Measurements from ENCODE around the gene LRIG1.

The LRIG1 gene

DNA sequence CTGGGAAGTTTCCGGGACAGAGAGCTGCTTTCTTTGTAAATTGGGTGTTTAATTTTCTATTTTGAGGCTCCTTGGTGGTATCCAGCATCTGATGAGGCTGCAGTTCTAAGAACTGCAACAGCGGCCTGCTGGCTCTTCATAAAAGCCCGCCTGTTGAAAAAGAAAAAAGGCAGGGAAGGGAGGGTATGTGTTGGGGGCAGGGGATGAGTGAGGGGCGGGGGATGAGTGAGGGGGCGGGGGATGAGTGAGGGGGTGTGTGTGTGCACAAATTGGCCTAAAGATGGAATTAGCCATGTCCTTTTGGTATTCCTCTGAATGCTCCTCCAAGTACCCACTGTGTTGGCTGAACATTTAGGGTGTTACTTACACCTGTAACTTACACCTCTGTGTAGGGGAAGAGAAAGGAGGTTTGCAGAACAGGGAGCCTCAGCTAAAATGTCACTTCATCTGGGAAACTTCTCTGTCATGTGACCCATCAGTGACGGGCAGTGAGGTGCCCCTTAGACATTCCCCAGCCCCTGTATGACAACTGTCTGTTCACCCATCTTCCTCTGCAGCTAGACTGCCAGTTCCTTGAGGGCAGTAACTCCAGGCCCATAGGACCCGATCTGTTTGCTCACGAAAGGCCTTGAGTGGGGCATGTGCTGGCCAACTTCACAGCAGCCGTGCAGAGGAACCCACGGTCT is 57.6 kb downstream of the LRIG1 start:
- DNase-seq (ENCODE audit: low read depth) = no peak

DNA sequence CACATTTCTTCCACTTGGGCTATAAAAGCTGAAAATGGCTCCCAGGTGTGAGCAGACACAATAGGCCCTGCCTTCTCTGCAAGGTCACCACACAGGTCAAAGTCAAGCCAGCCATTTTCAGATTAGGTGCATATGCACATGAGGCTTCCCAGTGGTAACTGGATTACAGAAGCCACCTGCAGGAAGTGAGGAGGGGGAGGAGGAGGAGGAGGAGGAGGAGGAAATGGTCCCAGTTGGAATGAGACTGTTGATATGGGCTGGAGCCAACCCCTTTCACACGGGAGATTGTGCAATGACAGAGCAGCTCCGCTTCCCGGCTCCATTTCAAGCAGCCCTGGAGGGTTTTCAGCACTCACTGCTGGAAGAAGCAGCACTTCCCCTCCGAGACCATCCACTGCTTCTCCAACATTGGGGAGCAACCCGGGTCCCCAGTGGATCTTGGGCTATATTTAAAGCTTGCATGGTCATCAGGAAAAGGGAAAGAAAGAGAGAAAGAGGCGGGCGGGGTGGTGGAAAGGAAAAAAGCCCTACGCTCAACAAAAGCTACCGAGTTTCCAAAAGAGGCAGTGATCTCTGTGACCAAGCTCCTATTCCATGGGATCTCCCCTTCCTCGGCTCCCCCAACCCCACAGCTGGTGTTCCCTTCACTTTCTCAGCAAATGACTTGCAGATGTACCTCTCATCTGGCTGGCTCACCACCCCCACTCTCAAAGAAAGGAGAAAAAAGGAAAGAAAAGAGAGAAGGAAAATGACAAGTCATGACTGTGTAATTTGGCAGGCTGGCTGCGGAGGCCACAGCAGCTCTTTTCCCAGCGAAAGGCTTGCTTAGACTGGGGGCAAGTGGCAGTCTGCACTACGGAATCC is 58.3 kb downstream of the LRIG1 start:
- no peak for DNase-seq (ENCODE audit: low read depth)

DNA sequence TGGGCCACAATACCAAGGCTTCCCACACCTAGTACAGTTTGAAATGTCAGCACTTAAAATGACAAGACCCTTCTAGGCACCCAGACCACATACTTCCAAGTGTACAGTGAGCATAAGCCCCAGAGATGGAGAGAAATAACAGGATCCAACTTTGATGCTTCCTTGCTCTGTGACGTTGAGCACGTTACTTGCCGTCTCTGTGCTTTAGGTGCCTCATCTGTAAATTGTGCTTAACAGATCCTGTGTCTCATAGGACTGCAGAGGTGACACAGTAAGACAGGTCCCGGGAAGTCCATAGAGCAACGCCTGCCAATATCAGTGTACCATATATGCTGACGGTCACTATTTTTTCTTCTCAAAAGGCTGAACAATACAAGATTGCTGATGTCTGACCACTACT is 59.1 kb downstream of the LRIG1 start:
- DNase-seq (ENCODE audit: low read depth) = no peak

DNA sequence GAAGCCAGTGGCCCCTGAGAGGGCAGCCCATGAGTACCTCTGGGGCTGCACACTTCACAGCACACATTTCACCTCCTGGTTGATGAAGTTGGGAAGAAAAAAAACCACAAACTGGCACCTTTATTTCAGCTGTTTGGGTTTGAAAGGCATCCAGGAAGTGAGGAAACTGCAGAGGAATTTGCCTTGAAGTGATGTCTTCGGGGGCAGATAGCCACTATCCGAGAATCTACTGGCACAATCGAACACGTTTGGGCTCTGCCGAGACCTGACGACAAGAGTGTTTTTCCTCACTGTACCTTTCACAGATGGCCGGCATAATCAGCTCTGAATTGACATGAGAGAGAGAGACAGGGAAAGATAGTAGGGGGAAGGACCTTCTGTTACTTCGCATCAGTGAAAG is 59.7 kb downstream of the LRIG1 start:
- DNase-seq (ENCODE audit: low read depth) = no peak

DNA sequence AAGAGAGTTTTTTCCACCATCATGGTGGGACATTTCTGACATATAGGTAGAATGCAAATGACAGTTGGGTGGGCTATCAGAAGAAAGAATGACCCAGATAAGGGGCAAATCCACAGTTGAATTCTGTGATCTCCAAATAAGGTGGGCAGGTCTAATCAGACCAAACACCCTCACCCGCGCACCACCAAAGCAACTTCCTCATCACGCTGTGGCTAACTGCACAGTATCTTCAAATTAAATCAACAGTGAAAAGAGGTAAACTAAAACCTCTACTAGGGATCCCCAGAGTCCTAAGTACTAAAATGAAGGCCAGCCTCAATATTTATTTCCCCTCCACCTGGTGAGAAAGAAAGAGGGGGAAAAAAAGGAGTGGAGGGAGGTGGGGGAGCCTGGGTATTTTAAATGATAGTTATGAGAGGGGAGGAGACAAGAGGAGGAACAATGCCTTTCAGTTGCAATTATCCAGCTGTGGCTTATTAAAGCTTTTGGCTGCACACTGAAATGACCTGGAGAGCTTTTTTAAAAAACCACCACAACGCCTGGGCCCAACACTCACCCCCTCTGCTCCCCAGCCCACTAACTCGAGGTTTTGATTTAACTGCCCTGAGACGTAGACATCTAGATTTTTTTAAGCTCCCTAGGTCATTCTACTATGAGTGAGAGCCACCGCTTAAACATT is 61.0 kb downstream of the LRIG1 start:
- DNase-seq (ENCODE audit: low read depth) = no peak

DNA sequence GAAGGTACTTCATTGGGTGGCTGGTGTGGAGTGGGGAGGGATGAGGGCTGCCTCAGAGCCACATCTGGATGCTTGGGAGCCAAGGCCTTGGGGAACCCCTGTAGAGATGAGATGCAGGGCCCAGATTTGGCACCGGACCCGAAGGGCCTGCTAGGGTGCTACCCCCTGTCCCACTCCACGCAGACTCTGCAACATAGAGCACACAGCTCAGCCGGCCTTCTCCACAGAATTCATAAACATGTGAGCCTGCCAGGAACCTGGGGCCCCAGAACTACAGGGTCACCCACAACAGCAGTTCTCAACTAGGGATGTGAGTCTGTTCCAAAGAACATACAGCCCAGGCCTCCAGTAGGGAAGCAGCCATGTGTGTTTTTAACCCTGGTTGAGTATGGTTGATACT is 62.8 kb downstream of the LRIG1 start:
- DNase-seq (ENCODE audit: low read depth) = no peak

DNA sequence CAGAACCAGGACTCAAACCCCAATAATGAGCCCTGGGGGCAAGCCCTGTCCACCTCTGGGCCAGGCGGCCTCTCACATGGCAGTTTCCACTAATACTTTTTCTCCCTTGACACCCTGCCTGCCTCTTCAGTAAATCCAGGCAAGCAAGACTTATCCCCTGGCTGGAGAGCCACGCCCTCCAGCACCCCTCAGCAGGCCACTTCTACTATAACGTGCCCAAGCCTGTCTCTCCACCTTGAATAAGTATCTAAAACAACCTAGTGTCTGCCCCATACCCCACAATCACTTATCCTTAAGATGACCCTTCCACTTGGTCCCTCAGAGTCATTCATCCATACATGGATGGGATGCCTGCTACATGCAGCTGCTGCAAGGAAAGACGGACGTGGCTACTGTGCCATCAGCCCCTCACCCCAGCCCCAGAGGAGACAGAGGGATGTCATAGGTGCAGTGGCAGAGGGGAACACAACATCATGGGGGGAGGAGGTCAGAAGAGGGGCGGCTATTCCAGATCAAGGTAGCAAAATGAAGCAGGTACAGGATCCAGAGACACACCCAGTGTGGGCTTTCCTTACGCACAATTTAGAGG is 63.4 kb downstream of the LRIG1 start:
- no peak for DNase-seq (ENCODE audit: low read depth)

DNA sequence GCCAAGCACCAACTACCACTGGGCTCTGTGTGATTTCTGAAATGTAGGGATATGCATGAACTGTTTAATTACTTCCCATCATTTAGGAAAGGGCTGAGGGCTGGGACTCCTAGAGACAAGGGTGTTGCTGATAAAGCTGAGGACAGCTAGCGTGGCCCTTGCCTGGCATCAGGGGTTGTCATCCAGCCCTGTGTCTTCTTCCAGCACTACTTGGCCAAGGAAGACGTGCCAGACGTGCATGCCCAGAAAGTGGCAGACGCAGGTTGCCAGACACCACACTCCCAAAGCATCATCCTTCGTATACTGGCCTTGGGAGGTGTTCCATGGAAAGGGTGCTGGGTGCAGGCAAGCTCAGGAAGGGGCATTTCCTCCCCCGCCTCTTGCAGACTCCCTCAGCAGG is 64.8 kb downstream of the LRIG1 start:
- no peak for DNase-seq (ENCODE audit: low read depth)

DNA sequence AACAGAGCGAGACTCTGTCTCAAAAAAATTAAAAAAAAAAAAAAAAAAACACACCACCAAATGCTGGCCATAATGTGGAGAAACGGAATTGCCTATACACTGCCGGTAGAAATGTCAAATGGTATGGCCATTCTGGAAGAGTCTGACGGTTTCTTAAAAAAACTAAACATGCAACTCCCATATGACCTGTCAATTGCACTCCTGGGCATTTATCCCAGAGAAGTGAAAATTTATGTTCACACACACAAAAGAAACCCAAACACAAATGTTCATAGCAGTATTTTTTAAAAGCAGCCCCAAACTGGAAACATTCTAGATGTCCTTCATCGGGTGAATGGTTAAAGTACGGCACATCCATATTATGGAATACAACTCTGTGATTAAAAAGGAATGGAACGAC is 66.1 kb downstream of the LRIG1 start:
- DNase-seq (ENCODE audit: low read depth) = no peak

DNA sequence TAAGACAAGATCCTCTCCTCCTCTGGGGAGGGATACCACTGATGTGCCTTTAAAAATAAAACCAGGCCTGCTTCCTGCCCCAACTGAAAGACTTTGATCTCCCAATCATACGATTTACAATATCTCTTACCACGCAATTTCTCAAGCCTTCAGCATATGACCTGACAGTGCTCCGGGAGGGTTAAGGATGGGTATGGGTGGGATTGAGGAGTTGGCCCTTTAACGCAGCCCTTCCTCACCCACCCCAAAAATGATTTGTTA is 67.4 kb downstream of the LRIG1 start:
- DNase-seq (ENCODE audit: low read depth) = no peak

DNA sequence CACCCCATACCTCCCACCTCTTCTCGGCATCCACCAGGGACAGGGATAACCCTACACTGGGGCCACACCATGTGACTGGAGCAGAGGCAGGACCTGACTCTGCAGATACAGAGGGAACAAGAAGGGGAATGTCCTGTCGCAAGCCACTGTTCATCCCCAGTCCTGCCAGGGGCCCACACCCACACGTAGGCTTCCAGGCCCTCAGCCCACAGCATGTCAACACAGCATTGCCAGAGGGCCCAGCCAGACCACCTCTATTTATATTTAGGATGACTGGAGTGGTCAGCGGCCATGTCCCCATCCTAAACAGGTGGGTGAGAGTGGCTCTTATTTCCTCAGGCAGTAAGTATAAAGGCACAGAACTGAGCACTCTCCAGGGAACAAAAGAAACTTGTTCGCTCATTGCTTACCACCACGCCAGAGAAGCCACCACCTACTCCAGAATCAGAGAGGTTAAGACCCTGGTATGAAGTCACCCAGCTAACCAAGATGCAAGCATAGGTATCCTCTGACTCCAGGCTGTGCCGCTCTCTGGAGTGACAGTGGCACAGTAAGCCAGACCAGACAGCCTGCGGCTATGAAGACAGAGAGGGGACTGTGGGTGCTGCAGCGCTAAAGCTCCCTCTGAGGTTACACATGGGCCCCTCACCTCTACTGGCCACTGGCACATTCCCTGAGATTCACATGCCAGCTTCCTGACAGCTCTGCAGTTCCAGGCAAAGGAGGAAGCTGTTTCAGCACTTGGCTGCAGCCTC is 67.9 kb downstream of the LRIG1 start:
- DNase-seq (ENCODE audit: low read depth) = no peak

DNA sequence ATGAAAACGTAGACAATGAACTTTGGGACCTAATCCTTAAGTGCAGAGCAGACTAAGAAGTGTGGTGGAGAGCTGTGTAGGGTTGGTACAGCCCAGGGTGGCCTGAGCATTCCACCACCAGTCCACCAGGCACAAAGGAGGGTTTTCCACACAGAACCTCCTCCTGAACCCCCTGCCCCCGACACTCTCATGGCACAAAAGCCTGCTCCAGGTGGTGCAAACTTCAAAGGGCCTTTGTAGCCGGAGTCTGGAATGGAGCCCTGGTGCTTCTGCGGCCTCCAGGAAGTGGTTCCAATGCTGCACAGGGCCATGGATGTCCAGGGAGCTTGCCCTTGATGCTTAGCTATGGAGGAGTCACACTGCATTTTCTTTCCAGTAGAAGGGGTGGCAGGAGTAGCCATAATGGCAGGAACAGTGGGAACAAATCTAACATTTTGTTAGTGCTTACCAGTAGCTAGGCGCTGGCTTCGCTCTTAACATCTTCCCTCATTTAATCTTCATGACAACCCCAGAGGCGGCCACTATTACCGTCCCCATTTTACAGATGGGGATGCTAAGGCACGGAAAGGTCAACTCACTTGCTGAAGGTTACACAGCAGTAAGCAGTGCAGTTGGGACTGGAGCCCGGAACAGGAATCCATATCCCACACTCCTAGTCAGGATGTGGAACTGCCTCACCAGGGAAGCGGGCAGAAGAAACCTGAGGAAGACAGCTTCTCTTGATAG is 68.6 kb downstream of the LRIG1 start:
- DNase-seq (ENCODE audit: low read depth) = no peak

DNA sequence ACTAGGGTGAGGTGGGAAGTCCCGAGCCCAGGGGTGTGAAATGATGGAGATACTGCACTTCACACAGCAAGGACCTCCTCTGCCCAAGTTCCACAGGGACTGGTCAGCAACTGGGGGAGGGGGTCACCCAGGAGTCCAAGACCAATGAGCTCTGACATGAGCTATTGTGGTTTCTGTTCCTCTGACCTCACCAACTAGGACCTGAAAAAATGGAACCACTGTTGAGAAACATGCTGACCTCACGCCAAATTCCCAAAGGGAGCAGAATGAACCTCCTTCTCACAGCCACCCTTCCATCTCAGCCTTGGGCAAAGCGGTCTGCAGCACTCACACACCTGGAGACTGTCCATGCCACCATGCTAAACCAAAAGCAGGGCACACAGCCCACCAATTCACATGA is 69.3 kb downstream of the LRIG1 start:
- DNase-seq (ENCODE audit: low read depth) = no peak

DNA sequence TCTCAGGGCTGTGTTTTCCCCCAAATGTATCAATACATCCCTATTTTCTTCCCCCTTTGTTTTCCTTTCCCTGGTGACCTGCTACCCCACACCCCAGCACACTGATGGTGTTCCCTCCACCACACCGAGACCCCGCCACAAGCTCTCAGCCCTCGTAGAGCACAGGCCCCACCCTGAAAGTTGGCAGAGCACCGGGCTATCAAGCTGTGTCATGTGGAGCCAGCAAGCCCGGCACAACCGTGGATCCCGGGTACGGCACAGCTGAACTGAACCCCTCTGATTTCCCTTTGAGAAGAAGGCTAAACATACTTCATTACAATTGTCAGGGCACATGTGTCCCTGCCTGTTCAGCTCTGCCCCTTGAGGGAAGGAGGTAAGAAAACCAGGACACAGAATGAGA is 69.9 kb downstream of the LRIG1 start:
- DNase-seq (ENCODE audit: low read depth) = no peak

DNA sequence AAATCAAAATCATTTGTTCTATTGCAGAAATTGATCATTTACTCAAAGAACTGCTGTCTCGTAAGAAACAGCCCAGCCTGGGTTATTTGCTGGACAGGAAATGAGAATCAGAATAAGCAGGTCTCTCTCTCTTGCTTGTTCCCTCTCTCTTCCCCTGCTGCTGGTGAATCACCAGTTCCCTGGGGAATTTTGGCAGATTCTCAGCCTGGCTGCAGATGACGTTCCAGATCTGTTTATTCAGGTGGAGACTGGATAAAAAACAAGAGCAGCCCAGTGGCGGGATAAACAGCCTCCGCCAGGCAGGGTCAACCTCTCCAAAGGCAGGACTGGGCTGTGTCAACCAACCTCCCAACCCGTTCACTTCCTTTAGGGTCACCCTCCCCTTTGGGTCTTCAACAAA is 72.1 kb downstream of the LRIG1 start:
- no peak for DNase-seq (ENCODE audit: low read depth)

DNA sequence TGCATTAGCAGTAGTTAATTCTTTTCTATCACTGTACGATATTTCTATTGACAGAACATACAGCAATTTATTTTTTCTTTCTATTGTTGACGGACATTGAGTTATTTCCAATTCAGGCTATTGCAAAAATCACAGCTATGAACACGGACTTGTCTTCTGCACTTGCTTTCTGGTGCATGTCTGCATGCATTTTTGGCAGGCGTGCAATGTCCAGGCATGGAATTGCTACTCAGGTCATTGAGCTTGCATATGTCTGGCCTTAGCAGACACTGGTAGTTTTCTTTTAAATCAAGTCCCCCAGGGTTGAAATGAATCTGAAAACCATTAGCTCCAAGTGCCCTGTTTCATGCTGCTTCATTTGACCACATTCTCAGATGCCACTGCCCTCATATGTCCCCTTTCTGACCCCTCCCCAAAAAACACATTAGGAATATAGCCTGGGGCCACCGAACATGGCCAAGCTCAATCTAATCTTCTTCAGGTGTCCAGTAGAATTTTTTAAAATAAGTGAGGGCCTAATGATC is 72.8 kb downstream of the LRIG1 start:
- DNase-seq (ENCODE audit: low read depth) = no peak

DNA sequence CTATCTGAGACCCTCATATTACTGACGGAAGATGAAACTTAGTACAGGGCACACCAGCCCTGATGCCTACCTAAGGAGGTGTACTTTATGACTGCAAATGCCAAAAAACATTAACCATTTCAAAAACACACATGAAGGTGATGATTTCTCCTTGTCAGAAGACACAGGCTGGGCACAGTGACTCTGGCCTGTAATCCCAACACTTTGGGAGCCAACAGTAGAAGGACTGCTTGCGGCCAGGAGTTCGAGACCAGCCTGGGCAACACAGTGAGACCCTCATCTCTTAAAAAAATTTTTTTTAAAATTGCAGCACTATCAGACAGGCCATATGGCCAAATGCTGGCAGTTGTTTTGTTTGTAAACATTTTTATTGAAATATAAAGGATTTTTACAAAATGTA is 73.5 kb downstream of the LRIG1 start:
- DNase-seq (ENCODE audit: low read depth) = no peak

DNA sequence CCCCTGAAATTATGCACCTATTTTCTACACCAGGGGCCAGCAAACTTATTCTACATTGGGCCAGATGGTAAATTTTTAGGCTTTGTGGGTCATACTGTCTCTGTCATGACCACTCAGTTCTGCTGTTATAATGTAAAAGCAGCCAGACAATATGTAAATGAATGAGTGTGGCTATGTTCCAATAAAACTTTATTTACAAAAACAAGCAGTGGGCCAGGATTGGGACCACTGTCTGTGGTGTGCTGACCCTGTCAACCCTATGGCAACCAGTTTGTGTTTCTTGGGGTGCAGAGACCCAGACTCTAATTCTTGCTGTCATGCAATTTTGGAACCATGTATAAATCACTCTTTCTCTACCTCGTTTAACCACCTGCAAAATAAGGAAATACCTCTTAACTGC is 74.7 kb downstream of the LRIG1 start:
- no peak for DNase-seq (ENCODE audit: low read depth)

DNA sequence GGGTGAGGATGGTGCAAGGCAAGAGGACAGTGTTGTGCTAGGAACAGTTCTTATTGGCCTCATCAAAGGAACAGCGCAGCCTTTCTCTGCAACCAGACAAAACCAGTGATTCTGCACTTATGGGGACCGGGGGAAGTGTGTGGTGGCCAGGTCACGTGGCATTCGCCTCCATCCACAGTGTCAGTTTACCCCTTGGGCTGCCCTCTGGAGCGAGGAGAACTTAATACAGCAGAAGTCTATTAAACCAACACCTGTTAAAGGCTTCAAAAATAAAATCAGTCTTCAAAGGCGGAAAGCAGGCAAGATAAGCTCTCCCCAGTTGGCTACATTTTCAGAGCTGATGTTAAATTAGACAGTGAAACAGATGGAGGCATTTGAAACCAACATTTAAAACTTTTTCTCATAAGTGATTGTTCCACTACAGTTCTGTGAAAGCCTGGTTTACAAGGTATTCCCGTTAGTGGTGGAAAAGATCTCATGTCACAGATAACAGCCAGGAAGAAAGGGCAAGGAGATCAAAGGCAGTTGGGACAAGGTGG is 75.2 kb downstream of the LRIG1 start:
- DNase-seq (ENCODE audit: low read depth) = no peak

DNA sequence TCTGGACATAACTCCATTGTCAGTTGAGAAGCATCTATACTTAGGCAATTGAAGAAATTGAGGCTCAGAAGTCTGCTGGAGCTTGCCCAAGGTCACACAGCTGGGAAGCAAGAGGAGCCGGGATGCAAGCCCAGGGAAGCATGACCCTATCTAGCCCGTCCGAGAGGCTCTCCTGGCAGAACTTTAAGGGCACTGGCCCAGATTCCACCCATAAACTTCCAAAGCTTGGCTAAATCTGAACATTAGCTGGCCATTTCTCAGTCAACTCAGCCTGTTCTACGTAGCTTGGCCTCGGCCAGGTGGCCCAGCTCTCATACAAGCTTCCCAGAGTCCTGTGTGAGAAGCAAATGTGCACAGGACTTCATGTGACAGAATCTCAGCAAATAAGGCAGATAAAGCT is 75.8 kb downstream of the LRIG1 start:
- DNase-seq (ENCODE audit: low read depth) = no peak

DNA sequence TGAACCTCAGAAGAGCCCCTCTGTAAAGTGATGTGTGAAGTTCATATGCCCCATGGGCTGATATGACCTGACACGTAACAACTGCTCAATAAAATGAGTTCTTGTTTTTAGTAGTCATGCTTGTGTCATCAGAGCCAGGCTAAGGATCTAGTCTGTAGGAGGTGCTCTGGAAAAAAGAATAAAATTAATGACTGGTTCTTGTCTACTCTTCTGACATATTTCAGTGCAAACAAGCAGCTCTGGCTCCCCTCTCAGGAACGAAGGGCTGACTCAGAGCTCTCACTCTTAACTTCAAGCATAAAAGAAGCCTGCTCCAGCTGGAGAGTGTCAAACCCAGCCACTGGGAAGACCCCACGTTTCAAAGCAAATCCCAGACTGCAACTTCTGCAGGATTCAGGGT is 77.0 kb downstream of the LRIG1 start:
- no peak for DNase-seq (ENCODE audit: low read depth)

Measured in stimulated activated CD8-positive, alpha-beta memory T cell treated with anti-CD3 and anti-CD28 coated beads, Interleukin-12 subunit alpha, Interleukin-12 subunit beta, amount 100 ng/mL, for 4 hours (primary cell).